ENCODE measurements around the gene ZMAT3. TPM values are rescaled to one million over a fixed set of nuclear protein-coding genes. Genes with fewer than 3 reads are reported as not detected.

ZMAT3 gene
- total and polyA plus RNA-seq, 3 donors from 2014 or later: 6.4 to 13.3 (median 12.3) TPM

DNA sequence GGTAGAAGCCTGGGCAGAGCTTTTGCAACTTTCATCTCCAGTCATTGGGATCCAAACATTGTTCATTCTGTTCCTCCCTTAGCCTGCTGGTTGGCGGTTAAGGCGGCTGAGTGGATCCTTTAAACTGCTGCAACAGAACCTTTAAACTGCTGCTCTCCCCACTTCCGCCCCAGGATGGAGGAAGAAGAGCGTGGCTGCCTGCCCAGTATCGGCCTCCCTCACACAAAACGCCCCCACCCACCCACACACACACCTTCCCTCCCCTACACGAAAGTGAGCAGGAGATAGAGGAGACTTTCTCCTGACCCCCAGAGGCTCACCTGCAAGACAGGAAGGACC, 460 bp upstream of the ZMAT3 start:
- 0 to 1% methylated on average over 5 to 7 of the region's 7 CpGs for WGBS, 2 donors
- intact Hi-C loops (cut with DNase I; ENCODE audit: low total_unique reads): no loop called here
- H3K4me3 ChIP-seq: peak overlapping the region; percentile 75 to 92

DNA sequence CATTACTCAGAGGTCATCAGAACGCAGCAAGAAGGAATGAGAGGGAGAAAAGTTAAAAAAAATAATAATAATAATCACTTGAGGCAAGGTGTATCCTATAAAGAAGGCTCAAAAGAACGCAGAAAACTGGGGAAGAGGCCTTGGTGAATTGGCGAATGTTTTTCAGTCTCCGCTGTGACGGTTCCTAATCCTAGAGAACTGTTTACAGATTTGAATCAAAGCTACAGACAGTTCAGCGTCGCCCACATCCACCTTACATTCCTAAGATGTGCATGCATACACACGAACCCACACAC, 634 bp downstream of the ZMAT3 start:
- DNase-seq: no peak
- Histone ChIP-seq H3K36me3 (ENCODE audit: low read depth, missing control alignments) (no peaks in the 10 kb centered on the region), H3K4me3 (peak overlapping the region; percentile 75 to 92), H3K4me1 (peaks cover 3% of the 10 kb centered on the region), H3K27ac (peak overlapping the region; percentile 81 to 91), H3K9me3 (no peaks in the 10 kb centered on the region), H3K27me3 (no peaks in the 10 kb centered on the region)
- WGBS, 2 donors: 3 to 9% methylated on average over 8 of the region's 8 CpGs
- TF ChIP-seq CTCF (IDR thresholded peaks at IDR 0.05): no peak
- TF ChIP-seq POLR2A (IDR thresholded peaks at IDR 0.05): no peak
- intact Hi-C loops (cut with DNase I; ENCODE audit: low total_unique reads): no loop called here

More for the DNA sequence above, 460 bp upstream of the ZMAT3 start:
- Histone ChIP-seq H3K4me1 (peaks cover 3% of the 10 kb centered on the region), H3K27ac (peak overlapping the region; percentile 81 to 91), H3K27me3 (no peaks in the 10 kb centered on the region), H3K36me3 (ENCODE audit: low read depth, missing control alignments) (no peaks in the 10 kb centered on the region), H3K9me3 (no peaks in the 10 kb centered on the region)
- TF ChIP-seq POLR2A (IDR thresholded peaks at IDR 0.05) (no peak), CTCF (IDR thresholded peaks at IDR 0.05) (no peak)
- DNase-seq: peak; percentile 47

- Histone ChIP-seq H3K27ac (peak overlapping the region in 1 of 2 donors; percentile 91), H3K4me1 (peaks cover 3% of the 10 kb centered on the region), H3K9me3 (no peaks in the 10 kb centered on the region), H3K4me3 (no peak overlapping the region), H3K36me3 (ENCODE audit: low read depth, missing control alignments) (no peaks in the 10 kb centered on the region), H3K27me3 (no peaks in the 10 kb centered on the region)
- intact Hi-C loops (cut with DNase I; ENCODE audit: low total_unique reads): no loop called here
- TF ChIP-seq CTCF (IDR thresholded peaks at IDR 0.05) (no peak), POLR2A (IDR thresholded peaks at IDR 0.05) (no peak)
- DNase-seq: no peak
- 50 to 77% methylated on average over 1 of the region's 1 CpG for WGBS, 2 donors
Observed at GRCh38 chr3:179069762-179070390, 1.7 kb downstream of the ZMAT3 start.

GRCh38 chr3:179068779-179069530, 2.7 kb downstream of the ZMAT3 start:
- Histone ChIP-seq H3K36me3 (ENCODE audit: low read depth, missing control alignments) (no peaks in the 10 kb centered on the region), H3K27me3 (no peaks in the 10 kb centered on the region), H3K4me3 (no peak overlapping the region), H3K27ac (no peak overlapping the region), H3K4me1 (peaks cover 3% of the 10 kb centered on the region), H3K9me3 (no peaks in the 10 kb centered on the region)
- 87 to 88% methylated on average over 5 of the region's 5 CpGs for WGBS, 2 donors
- intact Hi-C loops (cut with DNase I; ENCODE audit: low total_unique reads): no loop called here
- no peak for DNase-seq
- TF ChIP-seq CTCF (IDR thresholded peaks at IDR 0.05) (no peak), POLR2A (IDR thresholded peaks at IDR 0.05) (no peak)

DNA sequence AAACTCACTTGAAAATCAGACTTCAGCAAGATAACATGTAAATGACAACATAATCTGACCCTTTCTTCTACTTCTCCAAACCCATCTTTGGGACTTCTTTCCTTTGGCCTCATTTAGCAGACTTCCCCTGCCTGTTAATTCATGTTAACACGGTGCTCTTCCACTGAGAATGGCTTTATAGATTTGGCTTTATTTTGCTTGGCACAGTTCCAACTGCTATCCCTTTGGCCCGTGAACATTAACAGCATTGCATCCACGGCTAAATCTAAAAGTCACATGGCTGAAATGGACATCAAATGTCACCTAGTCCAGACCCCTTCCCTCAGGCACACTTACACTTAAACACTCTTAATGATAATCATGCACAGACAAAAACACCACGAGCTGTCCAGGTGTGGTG, 3.8 kb downstream of the ZMAT3 start:
- Histone ChIP-seq H3K36me3 (ENCODE audit: low read depth, missing control alignments) (no peaks in the 10 kb centered on the region), H3K27ac (no peak overlapping the region), H3K9me3 (no peaks in the 10 kb centered on the region), H3K27me3 (no peaks in the 10 kb centered on the region), H3K4me3 (no peak overlapping the region), H3K4me1 (peaks cover 3% of the 10 kb centered on the region)
- intact Hi-C loops (cut with DNase I; ENCODE audit: low total_unique reads): no loop called here
- TF ChIP-seq CTCF (IDR thresholded peaks at IDR 0.05) (no peak), POLR2A (IDR thresholded peaks at IDR 0.05) (no peak)
- DNase-seq: no peak
- 49 to 52% methylated on average over 4 of the region's 4 CpGs for WGBS, 2 donors
